ENCODE data around the gene ZFP36L1. TPM values are rescaled to one million over a fixed set of nuclear protein-coding genes. Genes with fewer than 3 reads are reported as not detected.

ZFP36L1 gene
- total and polyA plus RNA-seq, 2 of the 13 experiments (the other 11 are each of a cell fraction or from before 2014, with no cell fraction given), result 7.4 to 10.2 TPM

GRCh38 chr14:68806526-68807147, 13.8 kb upstream of the ZFP36L1 start:
- Histone ChIP-seq H4K20me1 (ENCODE audit: insufficient read depth, low read length) (no peaks in the 10 kb centered on the region), H3K4me1 (ENCODE audit: insufficient read depth, low read length) (peaks cover 22% of the 10 kb centered on the region), H2AFZ (ENCODE audit: low read length) (peak overlapping the region; percentile 68), H3K9me3 (ENCODE audit: low read length) (peaks cover 12% of the 10 kb centered on the region), H3K4me2 (ENCODE audit: low read depth, low read length) (peak overlapping the region; percentile 90), H3K27ac (ENCODE audit: extremely low read length, insufficient read depth, low read length) (peak overlapping the region; percentile 54), H3K9ac (ENCODE audit: insufficient read depth, low read depth, low read length) (peak overlapping the region; percentile 65), H3K36me3 (replicated peaks in 1 of 2; ENCODE audit: control insufficient read depth in 1 of 2, insufficient read depth in 2 of 2, low read length in 2 of 2) (no peaks in the 10 kb centered on the region), H3K27me3 (ENCODE audit: control insufficient read depth in 1 of 2, insufficient read depth in 2 of 2, low read length in 2 of 2) (no peaks in the 10 kb centered on the region; a peak in 1 of 5 replicates), H3K79me2 (ENCODE audit: insufficient read depth, low read length) (no peaks in the 10 kb centered on the region), H3K4me3 (replicated peaks in 1 of 3; ENCODE audit: insufficient read depth in 1 of 3, low read depth in 2 of 3, low read length in 3 of 3) (peak overlapping the region; percentile 27 to 64 (median 32))
- peak; percentile 91 for ATAC-seq
- DNase-seq (ENCODE audit: low spot score), result no peak
- ChIA-PET CTCF (ENCODE audit: low intra/inter-chr PET ratio, low total read pairs) (no interaction called here), POLR2A (interaction anchor here (0.9 to 2.5 kb wide), 11 partner anchors 10 to 208 kb away, joined by 3 to 38 read pairs (median 5); partner anchors contain the start of gene ZFP36L1)
- peak; percentile 71 for FAIRE-seq
- intact Hi-C loops (cut with micrococcal nuclease; ENCODE audit: unreplicated experiment) (no loop called here), in situ Hi-C loops (cut with HindIII; ENCODE audit: extremely low pct_ligation_motif_present, low pct_unique_long_range_greater_than_20kb) (loop anchor here (25.0 kb wide), 1 partner anchor 1194 kb away; the partner anchor contains the start of genes ARG2 and PIGH)
- WGBS (ENCODE audit: low lambda C conversion rate), result 15% methylated on average over 3 of the region's 4 CpGs
- BruUV-seq (replicated peaks), result no TSS peak
- 0 out of 2 replicates have a peak, but pooled peaks have one; percentile 22 for TF ChIP-seq ZNF451 (CRISPR knock-in tag; IDR thresholded peaks at IDR 0.05)
- TF ChIP-seq, protein P1, sequence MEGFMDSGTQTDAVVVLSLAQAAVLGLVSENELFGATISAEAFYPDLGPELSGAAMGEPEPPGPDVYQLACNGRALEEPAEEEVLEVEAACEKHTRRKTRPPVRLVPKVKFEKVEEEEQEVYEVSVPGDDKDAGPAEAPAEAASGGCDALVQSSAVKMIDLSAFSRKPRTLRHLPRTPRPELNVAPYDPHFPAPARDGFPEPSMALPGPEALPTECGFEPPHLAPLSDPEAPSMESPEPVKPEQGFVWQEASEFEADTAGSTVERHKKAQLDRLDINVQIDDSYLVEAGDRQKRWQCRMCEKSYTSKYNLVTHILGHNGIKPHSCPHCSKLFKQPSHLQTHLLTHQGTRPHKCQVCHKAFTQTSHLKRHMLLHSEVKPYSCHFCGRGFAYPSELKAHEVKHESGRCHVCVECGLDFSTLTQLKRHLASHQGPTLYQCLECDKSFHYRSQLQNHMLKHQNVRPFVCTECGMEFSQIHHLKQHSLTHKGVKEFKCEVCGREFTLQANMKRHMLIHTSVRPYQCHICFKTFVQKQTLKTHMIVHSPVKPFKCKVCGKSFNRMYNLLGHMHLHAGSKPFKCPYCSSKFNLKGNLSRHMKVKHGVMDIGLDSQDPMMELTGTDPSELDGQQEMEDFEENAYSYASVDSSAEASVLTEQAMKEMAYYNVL (CRISPR knock-in tag; IDR thresholded peaks at IDR 0.05; ENCODE audit: borderline replicate concordance), result no peak
- 0 out of 2 replicates have a peak, but pooled peaks have one; percentile 2 for TF ChIP-seq ZNF292 (CRISPR knock-in tag; IDR thresholded peaks at IDR 0.05; ENCODE audit: borderline replicate concordance, low read depth)
- TF ChIP-seq ZNF883 (CRISPR knock-in tag; IDR thresholded peaks at IDR 0.05; ENCODE audit: not compliant biosample characterization), result peak; percentile 14
- no peak for TF ChIP-seq ZKSCAN5 (CRISPR knock-in tag; IDR thresholded peaks at IDR 0.05)
- 0 out of 2 replicates have a peak, but pooled peaks have one; percentile 35 for TF ChIP-seq ZNF251 (CRISPR knock-in tag; IDR thresholded peaks at IDR 0.05)
- TF ChIP-seq, protein P2, sequence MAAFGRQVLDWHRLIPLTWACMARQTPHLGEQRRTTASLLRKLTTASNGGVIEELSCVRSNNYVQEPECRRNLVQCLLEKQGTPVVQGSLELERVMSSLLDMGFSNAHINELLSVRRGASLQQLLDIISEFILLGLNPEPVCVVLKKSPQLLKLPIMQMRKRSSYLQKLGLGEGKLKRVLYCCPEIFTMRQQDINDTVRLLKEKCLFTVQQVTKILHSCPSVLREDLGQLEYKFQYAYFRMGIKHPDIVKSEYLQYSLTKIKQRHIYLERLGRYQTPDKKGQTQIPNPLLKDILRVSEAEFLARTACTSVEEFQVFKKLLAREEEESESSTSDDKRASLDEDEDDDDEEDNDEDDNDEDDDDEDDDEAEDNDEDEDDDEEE (CRISPR knock-in tag; IDR thresholded peaks at IDR 0.05), result 0 out of 2 replicates have a peak, but pooled peaks have one; percentile 62
- TF ChIP-seq PRDM10 (CRISPR knock-in tag; IDR thresholded peaks at IDR 0.05; ENCODE audit: low read depth), result peak; percentile 26; the same call in 1 of the 2 replicates
- 0 out of 2 replicates have a peak, but pooled peaks have one; percentile 2 for TF ChIP-seq TARDBP (CRISPR knock-in tag; IDR thresholded peaks at IDR 0.05)
- 0 out of 2 replicates have a peak, but pooled peaks have one; percentile 14 for TF ChIP-seq ZNF350 (CRISPR knock-in tag; IDR thresholded peaks at IDR 0.05; ENCODE audit: borderline replicate concordance, low read depth)
- no peak for TF ChIP-seq ZNF281 (CRISPR knock-in tag; IDR thresholded peaks at IDR 0.05; ENCODE audit: borderline replicate concordance)
- TF ChIP-seq ERF (CRISPR knock-in tag; IDR thresholded peaks at IDR 0.05), result 0 out of 2 replicates have a peak, but pooled peaks have one; percentile 16
- peak; percentile 5; the same call in 1 of the 2 replicates for TF ChIP-seq IRF2 (CRISPR knock-in tag; IDR thresholded peaks at IDR 0.05)

All from HepG2 (cell line).